ENCODE data around the gene ZFP57.

Gene ZFP57

DNA sequence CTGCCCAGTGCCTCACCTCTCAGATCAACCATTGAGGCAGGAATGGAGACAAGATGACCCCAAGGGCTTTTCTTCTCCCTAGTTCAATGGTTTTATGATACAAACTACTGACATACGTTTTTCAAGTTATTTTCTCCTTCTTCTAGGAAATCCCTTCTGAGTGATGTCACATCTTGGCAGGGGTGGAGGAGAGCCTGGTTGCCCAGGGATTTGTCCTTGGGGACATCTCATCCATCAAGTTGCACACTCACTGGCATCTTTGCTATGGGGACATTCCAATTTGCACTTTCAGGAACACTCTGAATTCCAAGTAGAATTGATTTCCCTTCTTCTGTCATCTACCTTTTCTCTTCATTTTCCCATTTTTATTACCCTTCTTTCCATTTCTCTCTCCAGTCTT is 9.9 kb downstream of the ZFP57 start:
- H3K9me3 ChIP-seq (ENCODE audit: insufficient read depth, low read length), result no peaks in the 10 kb centered on the region
- H3K27me3 ChIP-seq (ENCODE audit: low read length), result no peaks in the 10 kb centered on the region
- TF ChIP-seq CTCF (IDR thresholded peaks at IDR 0.05; ENCODE audit: insufficient read depth, low read length, poor library complexity, severe bottlenecking) (no peak), EZH2phosphoT487 (conservative IDR thresholded peaks at IDR 0.05; ENCODE audit: low read length) (no peak)
- no peak overlapping the region for H3K9ac ChIP-seq (ENCODE audit: low read length)
- no peak overlapping the region for H3K4me3 ChIP-seq (ENCODE audit: insufficient read depth, low read length, poor library complexity, severe bottlenecking)
- no peak overlapping the region for H3K27ac ChIP-seq (ENCODE audit: low read depth, low read length)
- no peak overlapping the region for H3K4me2 ChIP-seq (ENCODE audit: low read depth, low read length, poor library complexity, severe bottlenecking)
- H3F3A ChIP-seq (ENCODE audit: insufficient read depth), result no peaks in the 10 kb centered on the region
- no peaks in the 10 kb centered on the region for H3K36me3 ChIP-seq (ENCODE audit: low read length)
- no peaks in the 10 kb centered on the region for H4K20me1 ChIP-seq (ENCODE audit: low read depth, low read length)
- H3K9me2 ChIP-seq (replicated peaks; ENCODE audit: insufficient read depth, low read length), result no peaks in the 10 kb centered on the region
- no peak overlapping the region for H2AFZ ChIP-seq (ENCODE audit: low read depth, low read length, severe bottlenecking)
- H3K79me2 ChIP-seq (ENCODE audit: insufficient read depth, low read length), result no peaks in the 10 kb centered on the region

GRCh38 chr6:29667158-29667557 is 13.8 kb downstream of the ZFP57 start:
- H3K27ac ChIP-seq (ENCODE audit: low read depth, low read length), result no peak overlapping the region
- H3K79me2 ChIP-seq (ENCODE audit: insufficient read depth, low read length), result no peaks in the 10 kb centered on the region
- H3K27me3 ChIP-seq (ENCODE audit: low read length), result no peaks in the 10 kb centered on the region
- no peak overlapping the region for H2AFZ ChIP-seq (ENCODE audit: low read depth, low read length, severe bottlenecking)
- H3F3A ChIP-seq (ENCODE audit: insufficient read depth), result no peaks in the 10 kb centered on the region
- H3K9ac ChIP-seq (ENCODE audit: low read length), result no peak overlapping the region
- no peaks in the 10 kb centered on the region for H4K20me1 ChIP-seq (ENCODE audit: low read depth, low read length)
- no peaks in the 10 kb centered on the region for H3K9me3 ChIP-seq (ENCODE audit: insufficient read depth, low read length)
- H3K4me2 ChIP-seq (ENCODE audit: low read depth, low read length, poor library complexity, severe bottlenecking), result no peak overlapping the region
- no peak overlapping the region for H3K4me3 ChIP-seq (ENCODE audit: insufficient read depth, low read length, poor library complexity, severe bottlenecking)
- H3K9me2 ChIP-seq (replicated peaks; ENCODE audit: insufficient read depth, low read length), result no peaks in the 10 kb centered on the region
- no peak for TF ChIP-seq CTCF (IDR thresholded peaks at IDR 0.05; ENCODE audit: insufficient read depth, low read length, poor library complexity, severe bottlenecking)
- TF ChIP-seq EZH2phosphoT487 (conservative IDR thresholded peaks at IDR 0.05; ENCODE audit: low read length), result no peak
- no peaks in the 10 kb centered on the region for H3K36me3 ChIP-seq (ENCODE audit: low read length)

DNA sequence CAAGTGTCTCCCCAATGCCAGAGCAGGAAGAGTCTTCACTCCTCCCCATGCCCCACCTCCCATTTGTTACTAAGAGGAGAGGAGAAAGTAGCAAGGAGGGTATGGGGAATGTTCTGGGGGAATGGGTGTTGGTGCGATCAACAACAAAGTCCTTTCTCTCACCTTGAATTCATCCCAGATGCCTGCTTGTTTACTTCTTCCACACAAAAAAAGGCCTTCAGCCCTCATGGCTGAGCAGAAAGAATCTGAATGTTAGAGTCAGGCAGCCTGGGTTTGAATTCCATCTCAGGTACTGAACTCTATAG is 14.2 kb downstream of the ZFP57 start:
- Histone ChIP-seq H3K36me3 (ENCODE audit: low read length) (no peaks in the 10 kb centered on the region), H3K4me2 (ENCODE audit: low read depth, low read length, poor library complexity, severe bottlenecking) (no peak overlapping the region), H3K9ac (ENCODE audit: low read length) (no peak overlapping the region), H3K27me3 (ENCODE audit: low read length) (no peaks in the 10 kb centered on the region), H3K4me3 (ENCODE audit: insufficient read depth, low read length, poor library complexity, severe bottlenecking) (no peak overlapping the region), H3F3A (ENCODE audit: insufficient read depth) (no peaks in the 10 kb centered on the region), H3K79me2 (ENCODE audit: insufficient read depth, low read length) (no peaks in the 10 kb centered on the region), H3K27ac (ENCODE audit: low read depth, low read length) (no peak overlapping the region), H2AFZ (ENCODE audit: low read depth, low read length, severe bottlenecking) (no peak overlapping the region), H3K9me3 (ENCODE audit: insufficient read depth, low read length) (no peaks in the 10 kb centered on the region), H3K9me2 (replicated peaks; ENCODE audit: insufficient read depth, low read length) (no peaks in the 10 kb centered on the region), H4K20me1 (ENCODE audit: low read depth, low read length) (no peaks in the 10 kb centered on the region)
- TF ChIP-seq CTCF (IDR thresholded peaks at IDR 0.05; ENCODE audit: insufficient read depth, low read length, poor library complexity, severe bottlenecking) (no peak), EZH2phosphoT487 (conservative IDR thresholded peaks at IDR 0.05; ENCODE audit: low read length) (no peak)
